Thymus (tissue), 11 donors: Measurements from ENCODE around the gene SCAMP3. TPM values are rescaled to one million over a fixed set of nuclear protein-coding genes. Genes with fewer than 3 reads are reported as not detected.
A peak's percentile ranks its signal among the peaks of the same experiment; 100 is the strongest.
"Not testable (repeated sequence)": the region's sequence is repeated elsewhere in the genome, so short reads cannot be mapped to it uniquely, and the experiment has no call there.

Experiments used
- DNase-seq, 9 donors: peaks; one replicate each; pipeline ENCODE4 v3.0.0-alpha.2; 2013; ENCODE audit warnings: low spot score in 9 of 9, low read depth in 6 of 9, missing footprints in 1 of 9
- H3K27ac ChIP-seq, 2 donors: one replicate each; pipeline ENCODE4 v1.5.1; 2013; ENCODE audit warnings: control low read depth in 1 of 2, low read depth in 1 of 2, low read length in 1 of 2, mild to moderate bottlenecking in 1 of 2, moderate library complexity in 1 of 2
- H3K27me3 ChIP-seq, 2 donors: one replicate each; pipeline ENCODE4 v1.5.1; 2013; ENCODE audit warnings: low read length in 1 of 2; ENCODE audit not compliant: control insufficient read depth in 2 of 2, insufficient read depth in 1 of 2
- H3K36me3 ChIP-seq, 2 donors: one replicate each; pipeline ENCODE4 v1.5.1; 2013; ENCODE audit warnings: low read length in 1 of 2, mild to moderate bottlenecking in 1 of 2, moderate library complexity in 1 of 2; ENCODE audit not compliant: control insufficient read depth in 2 of 2, insufficient read depth in 2 of 2
- H3K4me1 ChIP-seq, 2 donors: one replicate each; pipeline ENCODE4 v1.5.1; 2013; ENCODE audit warnings: low read length in 2 of 2; ENCODE audit not compliant: control insufficient read depth in 2 of 2, insufficient read depth in 2 of 2
- H3K4me3 ChIP-seq, 2 donors: one replicate each; pipeline ENCODE4 v1.5.1; 2013; ENCODE audit warnings: low read length in 2 of 2, control low read depth in 1 of 2, mild to moderate bottlenecking in 1 of 2
- H3K9me3 ChIP-seq, 2 donors: one replicate each; pipeline ENCODE4 v1.5.1; 2013; ENCODE audit warnings: low read length in 1 of 2, mild to moderate bottlenecking in 1 of 2; ENCODE audit not compliant: control insufficient read depth in 2 of 2, insufficient read depth in 1 of 2
- WGBS: extraction: QIAGEN DNeasy Blood & Tissue Kit; methylation state at CpG from one replicate; pipeline ENCODE4 v1.1.7; 2013; 5-methylcytosine and 5-hydroxymethylcytosine counted together
- polyA plus RNA-seq: library from polyadenylated mRNA; stranded (reverse); fragments of 200-250 nt; gene quantifications from one replicate; pipeline ENCODE4 v1.2.3, GENCODE V29; 2013
- total RNA-seq: library from RNA; stranded (reverse); fragments of 120-200 nt; gene quantifications from one replicate; pipeline ENCODE4 v1.2.4, GENCODE V29; 2013
- donor health status: healthy.

The SCAMP3 gene
- total and polyA plus RNA-seq, 2 donors = 29.1 to 59.1 TPM

GRCh38 chr1:155245163-155245524 is 17.0 kb downstream of the SCAMP3 start:
- Histone ChIP-seq H3K4me3 (peak overlapping the region; percentile 54 to 59), H3K27ac (peak overlapping the region; percentile 72 to 91), H3K9me3 (peaks cover 0 to 5% of the 10 kb centered on the region in 2 donors), H3K36me3 (peaks cover 0 to 6% of the 10 kb centered on the region in 2 donors), H3K27me3 (no peaks in the 10 kb centered on the region), H3K4me1 (peaks cover 19 to 40% of the 10 kb centered on the region in 2 donors)
- no peak for DNase-seq
- WGBS = 77% methylated on average over 8 of the region's 8 CpGs

DNA sequence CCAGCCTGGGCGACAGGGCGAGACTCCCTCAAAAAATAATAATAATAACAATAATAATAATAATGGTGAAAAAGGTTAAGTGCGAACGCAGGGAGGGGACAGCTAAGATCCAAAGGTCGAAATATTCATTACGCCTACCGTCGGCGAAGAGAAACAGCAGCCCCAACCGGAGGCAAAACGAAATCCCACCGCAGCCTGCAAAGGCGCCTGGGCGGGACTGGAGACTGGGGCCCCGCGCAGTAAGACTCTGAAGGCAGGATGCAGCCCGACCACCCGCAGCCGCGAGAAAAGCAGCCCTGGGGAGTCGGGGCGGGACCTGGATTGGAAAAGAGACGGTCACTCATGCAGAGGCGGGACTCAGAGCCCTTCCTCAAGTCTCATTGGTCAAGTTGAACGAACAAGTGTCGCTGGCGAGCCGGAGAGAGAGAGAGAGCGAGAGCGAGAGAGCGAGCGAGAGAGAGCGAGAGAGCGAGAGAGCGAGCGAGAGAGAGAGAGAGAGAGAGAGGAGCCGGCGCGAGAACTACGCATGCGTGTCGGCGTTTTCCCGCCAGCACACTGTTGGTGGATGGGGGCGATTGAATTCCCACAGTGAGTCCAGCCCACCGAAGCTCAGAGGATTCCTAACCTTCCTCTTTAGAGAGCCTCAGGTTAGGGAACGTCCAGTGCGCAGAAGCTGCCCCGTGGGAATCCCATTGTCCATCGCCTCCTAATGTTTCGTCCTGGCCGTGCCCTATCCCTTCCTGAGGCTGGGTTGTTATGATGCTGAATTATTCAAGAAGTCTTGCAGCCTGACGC is 17.6 kb downstream of the SCAMP3 start:
- Histone ChIP-seq H3K27me3 (no peaks in the 10 kb centered on the region), H3K9me3 (peaks cover 0 to 5% of the 10 kb centered on the region in 2 donors), H3K4me3 (peak overlapping the region; percentile 54 to 59), H3K36me3 (peaks cover 0 to 7% of the 10 kb centered on the region in 2 donors), H3K27ac (peak overlapping the region; percentile 72 to 91), H3K4me1 (peaks cover 20 to 36% of the 10 kb centered on the region in 2 donors)
- peak; percentile 86 to 99 (median 94) for DNase-seq
- under 1% methylated on average over 53 of the region's 53 CpGs for WGBS

DNA sequence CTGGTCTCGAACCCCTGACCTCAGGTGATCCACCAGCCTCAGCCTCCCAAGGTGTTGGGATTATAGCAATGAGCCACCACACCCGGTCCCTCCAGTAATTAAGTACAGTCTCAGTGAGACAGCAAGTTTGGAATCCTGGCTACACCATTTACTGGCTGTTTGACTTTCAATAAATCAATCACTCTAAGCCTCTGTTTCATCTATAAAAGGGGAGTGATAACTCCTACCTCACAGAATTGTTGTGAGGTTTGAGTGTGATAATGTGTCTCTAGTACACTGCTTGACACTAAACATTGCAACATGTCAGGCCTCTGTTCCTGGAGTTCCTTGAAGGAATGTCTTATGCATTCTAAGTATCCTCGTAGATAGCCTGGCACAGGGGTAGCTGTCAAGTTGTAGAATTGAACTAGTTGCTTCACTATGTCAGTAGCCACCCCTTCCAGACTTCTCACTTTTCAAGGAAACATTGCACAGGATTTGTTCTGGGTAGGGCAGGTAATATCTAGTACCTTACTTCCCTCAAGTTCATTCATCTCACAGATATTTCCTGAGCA is 19.3 kb downstream of the SCAMP3 start:
- Histone ChIP-seq H3K4me1 (peaks cover 20 to 36% of the 10 kb centered on the region in 2 donors), H3K4me3 (peak overlapping the region; percentile 54 to 59), H3K27me3 (no peaks in the 10 kb centered on the region), H3K36me3 (peaks cover 6 to 13% of the 10 kb centered on the region in 2 donors), H3K9me3 (peaks cover 0 to 5% of the 10 kb centered on the region in 2 donors), H3K27ac (peak overlapping the region in 1 of 2 donors; percentile 91)
- no peak for DNase-seq
- WGBS = 96% methylated on average over 3 of the region's 3 CpGs

DNA sequence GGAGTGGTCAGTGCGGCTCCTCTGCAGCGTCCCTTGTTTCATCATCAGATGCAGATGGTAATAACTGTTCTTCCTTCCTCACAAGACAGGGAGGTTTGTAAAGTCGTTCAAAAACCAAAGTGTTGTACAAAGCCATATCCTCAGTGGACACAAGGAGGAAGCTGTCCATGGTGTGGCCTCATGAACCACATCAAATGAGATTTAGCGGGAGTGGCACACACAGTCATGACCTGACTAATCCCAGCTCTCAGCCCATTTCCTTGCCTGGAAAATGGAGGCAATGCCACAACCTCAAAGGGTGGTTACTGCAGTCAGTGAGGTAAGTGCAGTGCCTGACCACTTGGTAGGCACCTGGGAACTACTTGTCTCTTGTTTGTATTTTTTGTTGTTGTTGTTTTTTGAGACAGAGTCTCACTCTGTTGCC is 20.3 kb downstream of the SCAMP3 start:
- H3K27ac ChIP-seq = peak overlapping the region in 1 of 2 donors; percentile 34

DNA sequence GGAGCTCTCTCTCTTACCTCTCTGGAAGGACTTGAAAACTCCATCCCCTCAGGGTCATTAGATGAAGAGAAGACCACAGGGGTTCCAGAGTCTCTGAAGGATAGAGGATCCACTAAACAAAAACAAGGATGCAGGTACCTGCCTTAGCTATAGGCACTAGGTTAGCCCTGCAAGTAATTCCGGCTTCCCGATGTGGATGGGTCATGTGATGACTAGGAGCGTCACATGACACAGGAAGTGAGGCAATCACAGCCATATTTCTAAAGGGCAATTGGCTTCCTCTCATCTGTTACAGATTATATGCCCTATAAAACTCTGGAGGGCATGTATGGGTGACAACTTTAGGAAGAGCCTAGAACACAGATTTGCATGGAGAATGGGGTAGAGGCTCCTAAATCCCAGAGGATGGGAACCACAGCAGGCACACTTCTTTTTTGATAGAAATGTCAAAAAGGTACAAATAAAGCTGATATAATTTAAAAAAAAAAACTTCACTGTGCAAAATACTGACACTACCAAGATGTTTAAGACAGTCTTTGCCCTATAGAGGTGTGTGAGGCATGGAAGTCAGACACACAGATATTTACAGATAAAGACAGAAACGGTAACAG is 21.0 kb downstream of the SCAMP3 start:
- DNase-seq = peak in 8 of 9 donors; percentile 72 to 93 (median 80)
- H3K4me1 ChIP-seq = peaks cover 20 to 36% of the 10 kb centered on the region in 2 donors

More for the DNA sequence above, 20.3 kb downstream of the SCAMP3 start:
- DNase-seq = no peak
- Histone ChIP-seq H3K9me3 (peaks cover 0 to 5% of the 10 kb centered on the region in 2 donors), H3K4me1 (peaks cover 20 to 36% of the 10 kb centered on the region in 2 donors), H3K4me3 (no peak overlapping the region), H3K36me3 (peaks cover 12 to 16% of the 10 kb centered on the region in 2 donors), H3K27me3 (no peaks in the 10 kb centered on the region)
- WGBS = 74% methylated on average over 4 of the region's 4 CpGs

DNA sequence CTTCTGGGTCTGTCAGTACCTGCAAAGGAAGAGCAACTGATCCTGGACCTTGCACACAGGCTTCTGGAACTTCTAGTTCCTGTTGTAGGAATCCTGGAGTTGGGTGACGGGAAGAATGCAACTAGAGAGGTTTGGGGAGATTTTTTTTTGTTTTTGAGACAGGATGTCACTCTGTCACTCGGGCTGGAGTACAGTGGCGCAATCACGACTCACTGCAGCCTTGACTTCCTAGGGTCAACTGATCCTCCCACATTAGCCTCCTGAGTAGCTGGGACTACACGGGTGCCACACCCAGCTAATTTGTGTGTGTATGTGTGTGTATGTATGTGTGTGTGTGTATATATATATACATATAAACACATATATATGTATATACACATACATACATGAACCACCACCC is 25.7 kb downstream of the SCAMP3 start:
- Histone ChIP-seq H3K27me3 (no peaks in the 10 kb centered on the region), H3K4me1 (peaks cover 6 to 12% of the 10 kb centered on the region in 2 donors), H3K27ac (no peak overlapping the region), H3K36me3 (peaks cover 26 to 27% of the 10 kb centered on the region in 2 donors), H3K4me3 (no peak overlapping the region), H3K9me3 (no peaks in the 10 kb centered on the region)
- 96% methylated on average over 5 of the region's 5 CpGs for WGBS
- DNase-seq = no peak

More for the DNA sequence above, 21.0 kb downstream of the SCAMP3 start:
- Histone ChIP-seq H3K9me3 (peaks cover 0 to 5% of the 10 kb centered on the region in 2 donors), H3K4me3 (peak overlapping the region; percentile 45 to 57), H3K36me3 (peaks cover 19 to 23% of the 10 kb centered on the region in 2 donors), H3K27ac (peak overlapping the region in 1 of 2 donors; percentile 34), H3K27me3 (no peaks in the 10 kb centered on the region)
- 20% methylated on average over 4 of the region's 4 CpGs for WGBS

- not testable (repeated sequence) for H3K4me1 ChIP-seq, H3K9me3 ChIP-seq, H3K27me3 ChIP-seq, H3K27ac ChIP-seq, DNase-seq, H3K4me3 ChIP-seq
- 96% methylated on average over 8 of the region's 9 CpGs for WGBS
- H3K36me3 ChIP-seq = peaks cover 26 to 27% of the 10 kb centered on the region in 2 donors
Observed at GRCh38 chr1:155235375-155235774, 26.8 kb downstream of the SCAMP3 start.

DNA sequence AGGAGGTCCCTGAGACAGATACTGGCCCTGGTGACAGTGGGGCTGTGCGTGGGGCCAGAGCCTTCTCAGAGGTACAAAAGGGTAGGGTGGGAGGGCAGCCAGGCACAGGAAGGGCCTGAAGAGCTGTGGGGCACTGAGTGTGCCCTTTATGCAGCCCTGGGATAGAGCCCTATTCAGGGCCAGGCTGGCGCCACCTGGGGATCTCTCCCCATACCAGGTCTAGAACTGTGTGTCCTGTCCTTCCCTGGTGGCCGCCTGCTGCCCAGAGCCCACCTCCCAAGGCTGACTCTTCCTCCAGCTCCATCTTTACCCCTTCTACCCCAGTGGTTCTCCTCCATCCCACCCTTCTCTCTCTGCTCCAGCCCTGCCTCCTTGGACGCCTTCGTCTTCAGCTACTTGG is 28.7 kb downstream of the SCAMP3 start:
- not testable (repeated sequence) for H3K27ac ChIP-seq, H3K9me3 ChIP-seq, DNase-seq, H3K27me3 ChIP-seq, H3K4me3 ChIP-seq, H3K4me1 ChIP-seq
- 98% methylated on average over 2 of the region's 5 CpGs for WGBS
- peaks cover 19 to 22% of the 10 kb centered on the region in 2 donors for H3K36me3 ChIP-seq
